ENCODE results near the gene VCL. TPM values are rescaled to one million over a fixed set of nuclear protein-coding genes. Genes with fewer than 3 reads are reported as not detected.

VCL gene
- total and polyA plus RNA-seq, 2 of the 8 experiments (the other 6 are each of a cell fraction or from before 2014, with no cell fraction given) = 119 to 377 TPM

DNA sequence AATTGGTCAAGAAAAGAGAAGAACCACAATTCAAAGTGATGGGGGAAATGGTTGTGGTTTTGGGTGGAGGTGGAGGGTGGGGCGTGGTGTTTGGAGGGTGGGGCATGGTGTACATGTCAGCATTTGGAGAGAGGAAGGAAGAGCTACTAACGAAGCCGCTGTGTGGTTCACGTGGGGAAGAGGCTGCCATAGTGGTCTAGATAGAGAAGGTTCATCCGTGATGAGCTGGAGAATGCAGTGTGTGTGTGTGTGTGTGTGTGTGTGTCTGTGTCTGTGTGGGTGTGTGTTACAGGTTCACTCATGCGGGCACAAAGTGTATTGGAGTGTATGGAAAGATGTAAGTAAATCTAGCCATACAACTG is 6.1 kb upstream of the VCL start:
- POLR2A ChIA-PET (ENCODE audit: partially characterized antibody) = interaction anchor here (0.9 to 13.2 kb wide), 4 partner anchors 9 to 26 kb away, joined by 3 to 261 read pairs (median 4); no protein-coding TSS in a partner anchor
- 84 to 100% methylated on average over 1 to 6 of the region's 6 CpGs for WGBS, 2 experiments (ENCODE audit: extremely low coverage in 1 of 2, insufficient coverage in 1 of 2, insufficient read length in 1 of 2, insufficient replicate concordance in 2 of 2, low coverage in 1 of 2, low lambda C conversion rate in 2 of 2, missing lambda C conversion rate in 1 of 2)
- H3K23ac ChIP-seq (ENCODE audit: insufficient read length) = no peak overlapping the region
- H3K23me2 ChIP-seq (ENCODE audit: low read depth, low read length) = peaks cover 2% of the 10 kb centered on the region; the same call in 1 of the 2 replicates
- H3K4me3 ChIP-seq (ENCODE audit: extremely low read depth in 1 of 4, insufficient read depth in 2 of 4, low read depth in 3 of 4, low read length in 4 of 4) = no peak overlapping the region
- no peak overlapping the region for H3K18ac ChIP-seq (ENCODE audit: extremely low read depth, low read length)
- CTCF ChIA-PET (ENCODE audit: partially characterized antibody) = interaction anchor here (0.7 kb wide), 1 partner anchor 18 kb away, joined by 3 read pairs; no protein-coding TSS in a partner anchor
- H4K20me1 ChIP-seq (replicated peaks in 1 of 2; ENCODE audit: control insufficient read depth in 1 of 2, insufficient read depth in 2 of 2, low read length in 2 of 2) = no peaks in the 10 kb centered on the region
- no peak overlapping the region for H4K91ac ChIP-seq (replicated peaks; ENCODE audit: insufficient read length, low read length)
- no peak overlapping the region for H2BK120ac ChIP-seq (replicated peaks; ENCODE audit: low read depth, low read length)
- H3K9ac ChIP-seq (replicated peaks in 1 of 4; ENCODE audit: extremely low read depth in 1 of 4, low read depth in 3 of 4, low read length in 3 of 4) = no peak overlapping the region
- H3K4ac ChIP-seq (replicated peaks; ENCODE audit: insufficient read length, low read depth, low read length) = no peak overlapping the region
- H2BK12ac ChIP-seq (ENCODE audit: low read depth, low read length) = 0 out of 2 replicates have a peak overlapping the region, but pooled peaks have one; percentile 68
- H2AFZ ChIP-seq (ENCODE audit: low read length) = no peak overlapping the region
- no peaks in the 10 kb centered on the region for H3K36me3 ChIP-seq (ENCODE audit: control insufficient read depth in 2 of 4, insufficient read depth in 4 of 4, low read length in 3 of 4)
- no peak overlapping the region for H3K14ac ChIP-seq (ENCODE audit: insufficient read length)
- H3K4me1 ChIP-seq (replicated peaks in 1 of 4; ENCODE audit: control insufficient read depth in 3 of 4, insufficient read depth in 4 of 4, low read length in 3 of 4) = 0 out of 7 replicates have a peak, but pooled peaks cover 0 to 3% (median 0%) of the 10 kb centered on the region in 4 experiments
- no peak overlapping the region for H3K27ac ChIP-seq (ENCODE audit: low read depth, low read length)
- FAIRE-seq = no peak
- 0 out of 2 replicates have a peak overlapping the region, but pooled peaks have one; percentile 61 for H2BK15ac ChIP-seq (ENCODE audit: low read length)
- peak in 1 of 2 experiments; percentile 13 for DNase-seq (ENCODE audit: low read depth in 1 of 2, low spot score in 2 of 2)
- H3K27me3 ChIP-seq (replicated peaks in 1 of 4; ENCODE audit: control insufficient read depth in 3 of 4, extremely low read depth in 1 of 4, insufficient read depth in 3 of 4, low read length in 3 of 4) = no peaks in the 10 kb centered on the region
- H3K56ac ChIP-seq (replicated peaks; ENCODE audit: insufficient read length, low read depth, low read length) = no peak overlapping the region
- H2BK20ac ChIP-seq (ENCODE audit: low read length) = 0 out of 2 replicates have a peak overlapping the region, but pooled peaks have one; percentile 86
- H4K8ac ChIP-seq (ENCODE audit: extremely low read depth, insufficient read depth, low read length) = no peak overlapping the region
- no peak overlapping the region for H4K5ac ChIP-seq (ENCODE audit: insufficient read length, low read depth, low read length)
- no peaks in the 10 kb centered on the region for H3K9me3 ChIP-seq (ENCODE audit: insufficient read depth in 2 of 2, low read depth in 1 of 2, low read length in 1 of 2)
- H3K4me2 ChIP-seq (ENCODE audit: insufficient read depth in 1 of 2, low read depth in 2 of 2, low read length in 2 of 2) = no peak overlapping the region
- no peaks in the 10 kb centered on the region for H3K79me1 ChIP-seq (ENCODE audit: low read depth, low read length)
- no peaks in the 10 kb centered on the region for H3K79me2 ChIP-seq (ENCODE audit: control insufficient read depth in 1 of 2, insufficient read depth in 2 of 2, low read length in 2 of 2)
- no peak overlapping the region for H2AK5ac ChIP-seq (ENCODE audit: low read depth, low read length)
- H2BK5ac ChIP-seq (ENCODE audit: low read depth, low read length) = no peak overlapping the region
- no peak for TF ChIP-seq NRF1 (IDR thresholded peaks at IDR 0.05; ENCODE audit: low read depth, low read length)
- no peak for TF ChIP-seq PHF8 (conservative IDR thresholded peaks at IDR 0.05; ENCODE audit: low read depth, low read length)
- TF ChIP-seq NANOG (IDR thresholded peaks at IDR 0.05; ENCODE audit: insufficient read depth, low read depth, low read length, poor library complexity, severe bottlenecking) = no peak
- TF ChIP-seq SUZ12 (IDR thresholded peaks at IDR 0.05; ENCODE audit: low read length) = no peak
- TF ChIP-seq KDM4A (IDR thresholded peaks at IDR 0.05; ENCODE audit: low read depth, low read length, severe bottlenecking) = no peak
- no peak for TF ChIP-seq BRCA1 (IDR thresholded peaks at IDR 0.05; ENCODE audit: low read depth, low read length)
- no peak for TF ChIP-seq POLR2AphosphoS5 (IDR thresholded peaks at IDR 0.05; ENCODE audit: low read depth, low read length)
- no peak for TF ChIP-seq RAD21 (IDR thresholded peaks at IDR 0.05 in 1 of 2, conservative IDR thresholded peaks at IDR 0.05 in 1 of 2; ENCODE audit: low read depth in 2 of 2, low read length in 2 of 2)
- TF ChIP-seq RXRA (IDR thresholded peaks at IDR 0.05; ENCODE audit: insufficient read depth, low read depth, low read length) = no peak
- no peak for TF ChIP-seq SP2 (IDR thresholded peaks at IDR 0.05; ENCODE audit: low read length)
- TF ChIP-seq GABPA (IDR thresholded peaks at IDR 0.05; ENCODE audit: borderline replicate concordance, insufficient read depth, low read length) = no peak
- TF ChIP-seq RNF2 (IDR thresholded peaks at IDR 0.05; ENCODE audit: borderline replicate concordance, low read depth, low read length, missing control alignments, poor library complexity, severe bottlenecking) = no peak
- TF ChIP-seq BACH1 (IDR thresholded peaks at IDR 0.05; ENCODE audit: low read length) = no peak

Data from H1 (cell line).